Measurements from ENCODE around the gene ERVFRD-1. TPM values are rescaled to one million over a fixed set of nuclear protein-coding genes. Genes with fewer than 3 reads are reported as not detected.

The ERVFRD-1 gene
- total RNA-seq, result 0.22 TPM in 1 of 2 replicates, not detected in the other

GRCh38 chr6:11110921-11111768, at the start of gene ERVFRD-1:
Gene ERVFRD-1, minus strand, starts transcription at chr6:11111725. Its CDS starts 6,415 bp downstream, at chr6:11105310.

GRCh38 chr6:11093626-11094410, 17.7 kb downstream of the ERVFRD-1 start, which contains the start of gene SMIM13:
Gene SMIM13, plus strand, starts transcription at chr6:11093834. Its CDS starts 480 bp downstream, at chr6:11094314.

Small RNAs within 50 kb of the gene (small RNA-seq; reads per million reads assigned to genes)
- gene AL136139.1 (ENCODE audit: low replicate concordance), result not detected

Other genes starting within 250 kb of the ERVFRD-1 start
- gene GCM2, start 229.7 kb downstream of the ERVFRD-1 start, total RNA-seq, result not detected in 2 replicates
- 0.22 TPM in 1 of 2 replicates, not detected in the other for gene SYCP2L, start 224.7 kb downstream of the ERVFRD-1 start, total RNA-seq
- 0.43 and 32.8 TPM in 2 replicates for gene ELOVL2, start 67.4 kb downstream of the ERVFRD-1 start, total RNA-seq
- gene SMIM13, start 17.9 kb downstream of the ERVFRD-1 start, total RNA-seq, result 15.3 and 18.6 TPM in 2 replicates
- gene NEDD9, start 120.9 kb upstream of the ERVFRD-1 start, total RNA-seq, result 20.8 and 30.2 TPM in 2 replicates

Measured in placental pericyte (primary cell).